OCI-LY3 (cell line): ENCODE measurements around the gene ZNF407.

Experiments used
- H2AFZ ChIP-seq: fragments of 200-600, 300-600 bp; shearing (Covaris generic); 2 replicates; pipeline ENCODE4 v1.6.0; 2014; ENCODE audit warnings: antibody characterized with exemption, low read depth, low read length
- H3K27ac ChIP-seq: fragments of 200-600, 300-600 bp; sonication (generic); 2 replicates; pipeline ENCODE4 v1.5.1; 2014; ENCODE audit warnings: mild to moderate bottlenecking, low read length, moderate library complexity, mixed read lengths
- H3K27me3 ChIP-seq: fragments of 200-600, 300-600 bp; sonication (generic); 2 replicates; pipeline ENCODE4 v1.6.1; 2014; ENCODE audit warnings: low read depth, low read length, mixed read lengths
- H3K36me3 ChIP-seq: fragments of 200-600, 300-600 bp; sonication (generic); replicated peaks from 2 replicates; pipeline ENCODE3; 2014; ENCODE audit warnings: low read depth, low read length, mixed read lengths
- H3K4me1 ChIP-seq: fragments of 300-600, 200-600 bp; sonication (generic); 2 replicates; pipeline ENCODE4 v1.6.1; 2014; ENCODE audit warnings: low read length, mixed read lengths
- H3K4me2 ChIP-seq: fragments of 200-600, 300-600 bp; sonication (generic); 2 replicates; pipeline ENCODE4 v1.6.1; 2014; ENCODE audit warnings: low read length, mixed read lengths
- H3K4me3 ChIP-seq: fragments of 300-600, 200-600 bp; sonication (generic); 2 replicates; pipeline ENCODE4 v1.5.1; 2014; ENCODE audit warnings: antibody characterized with exemption, mild to moderate bottlenecking, low read length, moderate library complexity
- H3K79me2 ChIP-seq: fragments of 300-600, 200-600 bp; shearing (Covaris generic); 2 replicates; pipeline ENCODE4 v1.6.1; 2014; ENCODE audit warnings: mild to moderate bottlenecking, low read length, mixed read lengths
- H3K9ac ChIP-seq: fragments of 300-600, 200-600 bp; shearing (Covaris generic); 2 replicates; pipeline ENCODE4 v1.6.0; 2014; ENCODE audit warnings: mild to moderate bottlenecking, low read length, moderate library complexity
- H3K9me3 ChIP-seq: fragments of 200-600, 300-600 bp; shearing (Covaris generic); 2 replicates; pipeline ENCODE4 v1.6.1; 2014; ENCODE audit warnings: low read length, mixed read lengths; ENCODE audit not compliant: insufficient read depth
- H4K20me1 ChIP-seq: fragments of 200-600, 300-600 bp; sonication (generic); 2 replicates; pipeline ENCODE4 v1.6.1; 2016; ENCODE audit warnings: low read length, mixed read lengths; ENCODE audit not compliant: insufficient read depth
- CTCF ChIP-seq: fragments of 200-600, 300-600 bp; sonication (generic); IDR thresholded peaks from 2 replicates; pipeline ENCODE4 v1.5.1; 2014; ENCODE audit warnings: antibody characterized with exemption, low read length, low read depth
- EZH2phosphoT487 ChIP-seq: fragments of 200-600 bp; shearing (Covaris generic); IDR thresholded peaks from 2 replicates; pipeline ENCODE4 v1.6.1; 2018; ENCODE audit warnings: antibody characterized with exemption, mixed run types, low read depth

The ZNF407 gene

GRCh38 chr18:74768096-74768495 lies 170.4 kb downstream of the ZNF407 start:
- no peak overlapping the region for H2AFZ ChIP-seq
- no peak overlapping the region for H3K9ac ChIP-seq
- H3K4me3 ChIP-seq, result no peak overlapping the region
- H3K9me3 ChIP-seq, result no peaks in the 10 kb centered on the region
- no peak for TF ChIP-seq EZH2phosphoT487
- TF ChIP-seq CTCF, result no peak
- peaks cover 11% of the 10 kb centered on the region; the same call in 1 of the 2 replicates for H4K20me1 ChIP-seq
- no peak overlapping the region for H3K27ac ChIP-seq
- H3K4me2 ChIP-seq, result no peak overlapping the region
- H3K27me3 ChIP-seq, result 0 out of 2 replicates have a peak, but pooled peaks cover 4% of the 10 kb centered on the region
- H3K36me3 ChIP-seq, result no peaks in the 10 kb centered on the region
- no peaks in the 10 kb centered on the region for H3K79me2 ChIP-seq
- peaks cover 5% of the 10 kb centered on the region for H3K4me1 ChIP-seq

DNA sequence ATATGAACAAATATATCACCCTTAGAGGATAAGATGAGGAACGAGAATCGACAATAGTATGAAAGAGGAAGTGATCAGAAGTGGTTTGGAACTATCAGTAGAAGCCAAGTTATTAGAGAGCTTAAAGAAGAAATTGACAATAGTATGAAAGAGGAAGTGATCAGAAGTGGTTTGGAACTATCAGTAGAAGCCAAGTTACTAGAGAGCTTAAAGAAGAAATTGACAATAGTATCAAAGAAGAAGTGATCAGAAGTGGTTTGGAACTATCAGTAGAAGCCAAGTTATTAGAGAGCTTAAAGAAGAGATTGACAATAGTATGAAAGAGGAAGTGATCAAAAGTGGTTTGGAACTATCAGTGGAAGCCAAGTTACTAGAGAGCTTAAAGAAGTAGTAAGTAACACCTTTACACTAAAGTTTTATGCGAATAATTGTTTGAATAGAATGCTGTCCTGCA lies 175.5 kb downstream of the ZNF407 start:
- Histone ChIP-seq H4K20me1 (peaks cover 23% of the 10 kb centered on the region; the same call in 1 of the 2 replicates), H3K36me3 (no peaks in the 10 kb centered on the region), H3K4me3 (no peak overlapping the region), H3K9me3 (no peaks in the 10 kb centered on the region), H3K79me2 (no peaks in the 10 kb centered on the region), H3K27me3 (0 out of 2 replicates have a peak, but pooled peaks cover 4% of the 10 kb centered on the region), H3K27ac (no peak overlapping the region), H2AFZ (no peak overlapping the region), H3K9ac (no peak overlapping the region), H3K4me1 (peaks cover 13% of the 10 kb centered on the region), H3K4me2 (peak overlapping the region; percentile 6; the same call in 1 of the 2 replicates)
- no peak for TF ChIP-seq CTCF
- TF ChIP-seq EZH2phosphoT487, result no peak

GRCh38 chr18:74774486-74774885 lies 176.8 kb downstream of the ZNF407 start:
- Histone ChIP-seq H4K20me1 (peaks cover 20% of the 10 kb centered on the region; the same call in 1 of the 2 replicates), H3K27me3 (0 out of 2 replicates have a peak, but pooled peaks cover 4% of the 10 kb centered on the region), H3K27ac (no peak overlapping the region), H3K9ac (no peak overlapping the region), H2AFZ (no peak overlapping the region), H3K9me3 (no peaks in the 10 kb centered on the region), H3K4me3 (no peak overlapping the region), H3K4me1 (peaks cover 13% of the 10 kb centered on the region), H3K36me3 (no peaks in the 10 kb centered on the region), H3K79me2 (no peaks in the 10 kb centered on the region), H3K4me2 (no peak overlapping the region)
- TF ChIP-seq EZH2phosphoT487 (no peak), CTCF (no peak)

- TF ChIP-seq CTCF, result no peak
- TF ChIP-seq EZH2phosphoT487, result no peak
- Histone ChIP-seq H2AFZ (no peak overlapping the region), H3K9ac (no peak overlapping the region), H3K36me3 (no peaks in the 10 kb centered on the region), H3K4me3 (no peak overlapping the region), H3K79me2 (no peaks in the 10 kb centered on the region), H4K20me1 (peaks cover 20% of the 10 kb centered on the region; the same call in 1 of the 2 replicates), H3K27me3 (0 out of 2 replicates have a peak, but pooled peaks cover 4% of the 10 kb centered on the region), H3K4me2 (no peak overlapping the region), H3K4me1 (peaks cover 13% of the 10 kb centered on the region), H3K27ac (no peak overlapping the region), H3K9me3 (no peaks in the 10 kb centered on the region)
Measured at GRCh38 chr18:74775239-74775638, 177.6 kb downstream of the ZNF407 start.
